Breast epithelium (tissue), 3 donors: ENCODE results near the gene GPSM1.

Experiments
- POLR2A ChIP-seq: fragments of 450-650 bp; IDR thresholded peaks from one replicate; pipeline ENCODE4 v1.6.1; 2016; ENCODE audit warnings: antibody characterized with exemption, mild to moderate bottlenecking, moderate library complexity
- TF ChIP-seq, protein P1 (sequence below), 3 donors: fragments of 450-650 bp; IDR thresholded peaks; one replicate each; pipeline ENCODE4 v1.5.1; 2016 to 2017; ENCODE audit warnings: antibody characterized with exemption in 3 of 3, mild to moderate bottlenecking in 3 of 3, moderate library complexity in 3 of 3

DNA sequence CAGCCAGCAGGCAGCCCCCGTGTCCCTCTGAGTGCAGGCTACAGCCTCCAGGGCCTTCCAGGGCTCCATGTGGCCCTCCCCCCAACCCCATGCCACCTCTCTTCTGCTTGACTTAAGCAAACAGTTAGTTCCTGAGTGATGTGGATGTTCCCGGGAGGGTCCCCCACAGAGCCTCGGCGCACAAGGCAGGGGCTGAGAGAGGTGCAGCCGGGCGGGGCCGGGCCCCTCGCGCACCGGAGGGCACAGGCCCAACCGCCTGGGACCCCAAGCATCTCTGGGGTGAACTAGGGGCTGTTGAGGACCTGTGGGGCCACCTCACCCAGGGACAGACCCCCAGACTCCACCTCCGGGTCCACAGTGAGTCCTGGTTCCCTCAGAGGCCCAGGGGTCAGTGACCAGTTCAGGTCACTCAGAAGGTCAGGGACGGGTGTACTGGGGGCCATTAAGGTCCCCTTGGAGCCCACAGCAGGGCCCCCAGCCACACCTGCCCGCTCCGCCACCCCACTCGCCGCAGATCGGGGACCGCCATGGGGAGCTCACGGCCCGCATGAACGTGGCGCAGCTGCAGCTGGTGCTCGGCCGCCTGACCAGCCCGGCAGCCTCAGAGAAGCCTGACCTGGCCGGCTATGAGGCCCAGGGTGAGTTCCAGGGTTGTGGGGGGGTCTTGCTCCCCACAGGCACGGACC, 13.2 kb downstream of the GPSM1 start:
- TF ChIP-seq, protein P1, sequence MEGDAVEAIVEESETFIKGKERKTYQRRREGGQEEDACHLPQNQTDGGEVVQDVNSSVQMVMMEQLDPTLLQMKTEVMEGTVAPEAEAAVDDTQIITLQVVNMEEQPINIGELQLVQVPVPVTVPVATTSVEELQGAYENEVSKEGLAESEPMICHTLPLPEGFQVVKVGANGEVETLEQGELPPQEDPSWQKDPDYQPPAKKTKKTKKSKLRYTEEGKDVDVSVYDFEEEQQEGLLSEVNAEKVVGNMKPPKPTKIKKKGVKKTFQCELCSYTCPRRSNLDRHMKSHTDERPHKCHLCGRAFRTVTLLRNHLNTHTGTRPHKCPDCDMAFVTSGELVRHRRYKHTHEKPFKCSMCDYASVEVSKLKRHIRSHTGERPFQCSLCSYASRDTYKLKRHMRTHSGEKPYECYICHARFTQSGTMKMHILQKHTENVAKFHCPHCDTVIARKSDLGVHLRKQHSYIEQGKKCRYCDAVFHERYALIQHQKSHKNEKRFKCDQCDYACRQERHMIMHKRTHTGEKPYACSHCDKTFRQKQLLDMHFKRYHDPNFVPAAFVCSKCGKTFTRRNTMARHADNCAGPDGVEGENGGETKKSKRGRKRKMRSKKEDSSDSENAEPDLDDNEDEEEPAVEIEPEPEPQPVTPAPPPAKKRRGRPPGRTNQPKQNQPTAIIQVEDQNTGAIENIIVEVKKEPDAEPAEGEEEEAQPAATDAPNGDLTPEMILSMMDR (IDR thresholded peaks at IDR 0.05): no peak
- TF ChIP-seq POLR2A: no peak
